Stimulated activated CD8-positive, alpha-beta memory T cell treated with anti-CD3 and anti-CD28 coated beads, Interleukin-12 subunit alpha, Interleukin-12 subunit beta, amount 100 ng/mL, for 24 hours (primary cell): ENCODE measurements around the gene PPEF1.
"Not testable (repeated sequence)": the region's sequence is repeated elsewhere in the genome, so short reads cannot be mapped to it uniquely, and the experiment has no call there.

Experiments
- DNase-seq: peaks from one replicate; pipeline ENCODE4 v3.0.0-alpha.2; 2020; ENCODE audit errors: extremely low read depth

The PPEF1 gene

GRCh38 chrX:18702362-18703195 lies 4.9 kb upstream of the PPEF1 start:
- DNase-seq, result no peak

GRCh38 chrX:18709833-18710232 lies 2.4 kb downstream of the PPEF1 start:
- no peak for DNase-seq

- DNase-seq, result no peak
These were observed 7.5 kb downstream of the PPEF1 start for GRCh38 chrX:18714910-18715309.

GRCh38 chrX:18719852-18720251 lies 12.4 kb downstream of the PPEF1 start:
- DNase-seq, result no peak

- DNase-seq, result no peak
These were observed 14.4 kb downstream of the PPEF1 start for GRCh38 chrX:18721683-18722499.

- DNase-seq, result no peak
These were observed 15.1 kb downstream of the PPEF1 start for GRCh38 chrX:18722500-18723071.

- no peak for DNase-seq
These were observed 18.0 kb downstream of the PPEF1 start for GRCh38 chrX:18725310-18725943.

- no peak for DNase-seq
These were observed 25.8 kb downstream of the PPEF1 start for GRCh38 chrX:18733287-18733686.

- not testable (repeated sequence) for DNase-seq
These were observed 32.2 kb downstream of the PPEF1 start for GRCh38 chrX:18739609-18740008.

GRCh38 chrX:18748499-18748898 lies 41.1 kb downstream of the PPEF1 start:
- DNase-seq, result no peak

GRCh38 chrX:18753631-18754030 lies 46.2 kb downstream of the PPEF1 start:
- DNase-seq, result no peak

- no peak for DNase-seq
These were observed 48.2 kb downstream of the PPEF1 start for GRCh38 chrX:18755651-18756050.

GRCh38 chrX:18757956-18758932 lies 50.8 kb downstream of the PPEF1 start:
- DNase-seq, result no peak

- DNase-seq, result no peak
These were observed 54.3 kb downstream of the PPEF1 start for GRCh38 chrX:18761750-18762149.

GRCh38 chrX:18763106-18763505 lies 55.7 kb downstream of the PPEF1 start:
- DNase-seq, result not testable (repeated sequence)

- no peak for DNase-seq
These were observed 61.9 kb downstream of the PPEF1 start for GRCh38 chrX:18769364-18769763.

GRCh38 chrX:18769812-18770573 lies 62.5 kb downstream of the PPEF1 start:
- DNase-seq, result no peak

- DNase-seq, result no peak
These were observed 82.5 kb downstream of the PPEF1 start for GRCh38 chrX:18789916-18790315.

GRCh38 chrX:18792828-18793227 lies 85.4 kb downstream of the PPEF1 start:
- no peak for DNase-seq

GRCh38 chrX:18793601-18794089 lies 86.2 kb downstream of the PPEF1 start:
- DNase-seq, result no peak
